Activated CD4-positive, CD25-positive, alpha-beta regulatory T cell treated with anti-CD3 and anti-CD28 coated beads, Interleukin-2, amount 50 U/mL, for 24 hours (primary cell): ENCODE measurements around the gene PSD4.

Experiments used
- ATAC-seq, 2 donors: fragments of 150-1000 bp; cut with Tn5 transposase; one replicate each; pipeline ENCODE4 v1.10.0; 2021; ENCODE audit warnings: mild to moderate bottlenecking in 1 of 2, moderate library complexity in 1 of 2

PSD4 gene

GRCh38 chr2:113144259-113144658, 29.5 kb upstream of the PSD4 start:
- no peak for ATAC-seq

GRCh38 chr2:113148606-113149552, 24.9 kb upstream of the PSD4 start:
- no peak for ATAC-seq

- no peak for ATAC-seq
Observed at GRCh38 chr2:113149553-113150257, 24.1 kb upstream of the PSD4 start.

- no peak for ATAC-seq
Observed at GRCh38 chr2:113150258-113150601, 23.5 kb upstream of the PSD4 start.

GRCh38 chr2:113155331-113155730, 18.4 kb upstream of the PSD4 start:
- ATAC-seq, result no peak

- no peak for ATAC-seq
Observed at GRCh38 chr2:113156278-113157117, 17.3 kb upstream of the PSD4 start.

- peak; percentile 57 to 68 for ATAC-seq
Observed at GRCh38 chr2:113157118-113157896, 16.5 kb upstream of the PSD4 start.

- ATAC-seq, result peak; percentile 92 to 93
Observed at GRCh38 chr2:113157897-113158753, 15.6 kb upstream of the PSD4 start.

- ATAC-seq, result no peak
Observed at GRCh38 chr2:113158884-113159553, 14.8 kb upstream of the PSD4 start.

GRCh38 chr2:113160248-113160647, 13.5 kb upstream of the PSD4 start:
- no peak for ATAC-seq

- no peak for ATAC-seq
Observed at GRCh38 chr2:113160962-113161361, 12.8 kb upstream of the PSD4 start.

GRCh38 chr2:113162173-113162572, 11.6 kb upstream of the PSD4 start:
- ATAC-seq, result no peak

- no peak for ATAC-seq
Observed at GRCh38 chr2:113162869-113163268, 10.9 kb upstream of the PSD4 start.

- no peak for ATAC-seq
Observed at GRCh38 chr2:113164215-113164929, 9.4 kb upstream of the PSD4 start.

- no peak for ATAC-seq
Observed at GRCh38 chr2:113164930-113165585, 8.7 kb upstream of the PSD4 start.

- no peak for ATAC-seq
Observed at GRCh38 chr2:113166187-113166645, 7.6 kb upstream of the PSD4 start.

GRCh38 chr2:113167115-113167932, 6.4 kb upstream of the PSD4 start:
- ATAC-seq, result peak; percentile 75 to 81

GRCh38 chr2:113167962-113168340, 5.8 kb upstream of the PSD4 start:
- ATAC-seq, result no peak
